ENCODE measurements around the gene INSRR.

GRCh38 chr1:156848461-156849150 is 10.3 kb downstream of the INSRR start:
- TF ChIP-seq CTCF (IDR thresholded peaks at IDR 0.05; ENCODE audit: low read depth, low read length, missing input control) (no peak), ZBTB33 (IDR thresholded peaks at IDR 0.05) (no peak), ATF3 (IDR thresholded peaks at IDR 0.05) (no peak), GABPA (IDR thresholded peaks at IDR 0.05 in 1 of 2, conservative IDR thresholded peaks at IDR 0.05 in 1 of 2) (no peak), YY1 (IDR thresholded peaks at IDR 0.05) (no peak), REST (IDR thresholded peaks at IDR 0.05) (no peak), MAX (IDR thresholded peaks at IDR 0.05) (no peak), SP1 (IDR thresholded peaks at IDR 0.05) (no peak), TAF1 (conservative IDR thresholded peaks at IDR 0.05) (no peak), RAD21 (IDR thresholded peaks at IDR 0.05) (no peak), NR2F2 (IDR thresholded peaks at IDR 0.05) (no peak)
